Stomach (tissue), 9 donors: ENCODE measurements around the gene AATK. TPM values are rescaled to one million over a fixed set of nuclear protein-coding genes. Genes with fewer than 3 reads are reported as not detected.

Experiments
- DNase-seq, 2 donors: peaks; one replicate each; pipeline versions ENCODE4 v3.0.0 to v3.0.0-alpha.2; 2013 to 2019
- H3K27ac ChIP-seq, 5 donors: fragments of 200-600 bp in 4 of 5; sonication (generic) in 4 of 5; one replicate each; pipeline ENCODE4 v1.5.1; 2013 to 2019; ENCODE audit warnings: mild to moderate bottlenecking in 1 of 5, moderate library complexity in 1 of 5
- H3K27me3 ChIP-seq, 3 donors: fragments of 200-600 bp; sonication (generic); one replicate each; pipeline ENCODE4 v1.5.1; 2017 to 2019; ENCODE audit warnings: mixed run types in 1 of 3
- H3K36me3 ChIP-seq, 4 donors: fragments of 200-600 bp; sonication (generic); 1 replicate in 3 of 4; 2 replicates in 1 of 4; pipeline ENCODE4 v1.5.1; 2016 to 2019
- H3K4me1 ChIP-seq, 4 donors: fragments of 200-600 bp; sonication (generic); one replicate each; pipeline ENCODE4 v1.5.1; 2016 to 2019
- H3K4me3 ChIP-seq, 4 donors: fragments of 200-600 bp; sonication (generic) in 3 of 4; one replicate each; pipeline ENCODE4 v1.5.1; 2016 to 2019; ENCODE audit warnings: mild to moderate bottlenecking in 1 of 4
- H3K9me3 ChIP-seq, 4 donors: fragments of 200-600 bp; sonication (generic); one replicate each; pipeline ENCODE4 v1.5.1; 2016 to 2019
- CTCF ChIP-seq, 7 experiments: fragments of 450-650 bp in 4 of 7; fragments of 200-600 bp in 3 of 7; sonication (generic) in 3 of 7; IDR thresholded peaks; one replicate each; pipeline ENCODE4 v1.5.1; 2016 to 2019; ENCODE audit warnings: antibody characterized with exemption in 7 of 7, control low read depth in 2 of 7, mild to moderate bottlenecking in 1 of 7
- EP300 ChIP-seq: sonication (generic); formaldehyde crosslinking; IDR thresholded peaks from one replicate; pipeline ENCODE4 v1.6.1; 2017; ENCODE audit warnings: antibody characterized with exemption
- POLR2A ChIP-seq, 4 donors: fragments of 450-650 bp; IDR thresholded peaks; one replicate each; pipeline ENCODE4 v1.6.1; 2016; ENCODE audit warnings: antibody characterized with exemption in 4 of 4, control low read depth in 2 of 4, mild to moderate bottlenecking in 1 of 4, moderate library complexity in 1 of 4
- POLR2AphosphoS5 ChIP-seq, 3 donors: sonication (generic); formaldehyde crosslinking; IDR thresholded peaks; one replicate each; pipeline ENCODE4 v1.6.1; 2016; ENCODE audit warnings: antibody characterized with exemption in 3 of 3
- WGBS, 5 donors: extraction: QIAGEN DNeasy Blood & Tissue Kit in 3 of 5; methylation state at CpG; one replicate each; pipeline versions ENCODE4 v1.1.5 to v1.1.7; 2013 to 2018; 5-methylcytosine and 5-hydroxymethylcytosine counted together
- intact Hi-C: fragments of 100-400 bp; cut with DNase I; formaldehyde crosslinking; loops from one replicate; pipeline ENCODE4 v1.15.1; 2023; ENCODE audit warnings: low total_unique reads
- polyA plus RNA-seq, 3 donors: library from polyadenylated mRNA; stranded (reverse); fragments of 200-250 nt; gene quantifications; one replicate each; pipeline ENCODE4 v1.2.3, GENCODE V29; 2013
- total RNA-seq, 5 donors: library from RNA; depleted of rRNA; stranded (reverse); fragments of >200 nt; gene quantifications; one replicate each; pipeline versions ENCODE4 v1.1.0 to v1.2.3, GENCODE V29; 2014 to 2016
- donor health status: healthy with polysubstance abuse.
- donor health status: Bipolar disorder and iron deficiency.
- donor health status: healthy.

Gene AATK
- total and polyA plus RNA-seq, 8 donors: 0.87 to 31.7 (median 7.3) TPM

DNA sequence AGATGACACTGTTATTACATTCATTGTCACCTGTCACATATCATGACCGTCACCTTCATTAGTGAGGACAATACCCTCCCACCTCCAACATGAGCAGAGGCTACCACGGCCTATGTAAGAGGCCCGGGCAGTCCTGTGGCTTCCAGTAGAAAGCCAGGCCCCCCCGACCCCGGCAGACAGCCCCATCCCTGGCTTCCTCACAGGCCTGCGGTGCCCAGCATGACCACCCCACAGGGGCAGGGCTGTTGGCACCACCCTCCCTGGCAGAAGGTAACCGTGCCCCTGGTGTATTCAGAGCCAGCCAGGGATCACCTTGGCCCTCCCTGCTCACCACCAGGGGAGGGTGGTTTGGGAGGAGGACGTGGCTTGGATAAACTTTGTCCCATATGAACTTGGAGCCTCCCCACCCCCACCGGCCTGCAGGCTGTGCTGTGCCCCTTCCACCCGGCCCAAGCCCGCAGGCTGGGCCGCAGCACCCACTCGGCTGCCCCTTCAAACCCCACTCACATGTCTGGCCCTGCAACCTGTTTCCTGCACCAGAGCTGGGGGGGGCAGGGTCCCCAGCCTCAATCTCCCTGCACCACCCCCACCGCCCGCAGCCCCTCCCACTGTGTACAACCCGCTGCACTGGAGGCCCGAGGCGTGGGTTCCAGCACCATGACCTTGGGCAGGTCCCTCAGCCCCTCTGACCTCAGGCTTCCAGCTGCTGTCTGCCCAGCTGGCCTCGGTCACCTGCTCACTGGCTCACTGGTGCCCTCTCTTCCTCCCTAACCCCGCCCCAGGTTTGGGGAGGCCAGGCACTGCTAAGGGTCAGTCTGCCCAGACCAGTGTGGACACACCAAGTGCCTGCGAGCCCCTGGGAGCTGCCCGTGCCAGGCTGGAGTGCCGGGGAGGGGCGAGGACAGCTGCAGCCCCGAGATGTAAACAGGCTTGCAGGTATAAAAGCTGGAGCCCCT, 12.4 kb upstream of the AATK start:
- DNase-seq: no peak
- 73 to 82% (median 77%) methylated on average over 8 to 25 of the region's 25 CpGs for WGBS, 5 donors

DNA sequence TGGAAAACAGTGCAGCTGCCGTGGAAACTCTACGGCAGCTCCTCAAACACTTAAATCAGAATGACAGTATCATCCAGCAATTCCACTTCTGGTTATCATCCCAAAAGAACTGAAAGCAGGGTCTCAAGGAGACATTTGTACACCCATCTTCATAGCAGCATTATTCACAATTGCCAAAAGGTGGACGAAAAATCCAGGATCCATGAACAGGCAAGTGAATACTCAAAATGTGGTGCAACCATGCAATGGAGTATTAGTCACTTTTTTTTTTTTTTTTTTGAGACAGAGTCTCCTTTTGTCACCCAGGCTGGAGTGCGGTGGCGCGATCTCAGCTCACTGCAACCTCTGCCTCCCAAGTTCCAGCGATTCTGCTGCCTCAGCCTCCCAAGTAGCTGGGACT, 10.6 kb upstream of the AATK start:
- WGBS, 5 donors: 90 to 97% (median 92%) methylated on average over 7 of the region's 7 CpGs
- no peak for TF ChIP-seq POLR2A (IDR thresholded peaks at IDR 0.05)
- no peak for TF ChIP-seq EP300
- TF ChIP-seq POLR2AphosphoS5 (IDR thresholded peaks at IDR 0.05): no peak
- TF ChIP-seq CTCF (IDR thresholded peaks at IDR 0.05): no peak

More for the DNA sequence above, 12.4 kb upstream of the AATK start:
- H3K36me3 ChIP-seq: no peaks in the 10 kb centered on the region
- no peaks in the 10 kb centered on the region for H3K4me1 ChIP-seq
- intact Hi-C loops: no loop called here
- H3K27ac ChIP-seq: no peak overlapping the region
- TF ChIP-seq EP300 (no peak), CTCF (IDR thresholded peaks at IDR 0.05) (no peak), POLR2AphosphoS5 (IDR thresholded peaks at IDR 0.05) (no peak), POLR2A (IDR thresholded peaks at IDR 0.05) (no peak)
- H3K4me3 ChIP-seq: no peak overlapping the region
- H3K9me3 ChIP-seq: peaks cover 0 to 7% (median 0%) of the 10 kb centered on the region in 4 donors
- peaks cover 0 to 38% (median 0%) of the 10 kb centered on the region in 3 donors for H3K27me3 ChIP-seq

DNA sequence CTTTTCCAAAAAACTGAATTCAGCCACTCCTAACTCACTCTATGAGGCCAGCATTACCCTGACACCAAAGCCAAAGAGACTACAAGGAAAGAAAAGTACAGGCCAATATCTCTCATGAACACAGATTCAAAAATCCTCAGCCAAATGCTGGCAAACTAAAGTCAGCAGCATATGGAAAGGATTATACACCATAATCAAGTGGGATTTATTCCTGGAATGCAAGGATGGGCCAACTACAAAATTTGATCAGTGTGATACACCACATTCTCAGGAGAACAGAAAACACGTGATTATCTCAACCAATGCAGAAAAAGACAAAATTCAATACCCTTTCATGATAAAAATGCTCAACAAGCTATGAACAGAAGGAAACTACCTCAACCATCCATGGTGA, 7.7 kb upstream of the AATK start:
- WGBS, 5 donors: 63 to 89% (median 82%) methylated on average over 1 of the region's 1 CpG
- H3K27ac ChIP-seq: no peak overlapping the region
- no peaks in the 10 kb centered on the region for H3K36me3 ChIP-seq
- H3K27me3 ChIP-seq: peaks cover 0 to 2% (median 0%) of the 10 kb centered on the region in 3 donors
- H3K4me1 ChIP-seq: peaks cover 0 to 7% (median 2%) of the 10 kb centered on the region in 4 donors
- no peak overlapping the region for H3K4me3 ChIP-seq
- TF ChIP-seq POLR2AphosphoS5 (IDR thresholded peaks at IDR 0.05) (no peak), POLR2A (IDR thresholded peaks at IDR 0.05) (no peak), EP300 (no peak)
- intact Hi-C loops: no loop called here
- H3K9me3 ChIP-seq: peaks cover 0 to 7% (median 0%) of the 10 kb centered on the region in 4 donors
- DNase-seq: no peak

More for the DNA sequence above, 10.6 kb upstream of the AATK start:
- peaks cover 0 to 7% (median 2%) of the 10 kb centered on the region in 4 donors for H3K4me1 ChIP-seq
- H3K9me3 ChIP-seq: peaks cover 0 to 7% (median 0%) of the 10 kb centered on the region in 4 donors
- H3K27ac ChIP-seq: no peak overlapping the region
- intact Hi-C loops: no loop called here
- peaks cover 0 to 21% (median 0%) of the 10 kb centered on the region in 3 donors for H3K27me3 ChIP-seq
- no peak for DNase-seq
- no peaks in the 10 kb centered on the region for H3K36me3 ChIP-seq
- H3K4me3 ChIP-seq: no peak overlapping the region

DNA sequence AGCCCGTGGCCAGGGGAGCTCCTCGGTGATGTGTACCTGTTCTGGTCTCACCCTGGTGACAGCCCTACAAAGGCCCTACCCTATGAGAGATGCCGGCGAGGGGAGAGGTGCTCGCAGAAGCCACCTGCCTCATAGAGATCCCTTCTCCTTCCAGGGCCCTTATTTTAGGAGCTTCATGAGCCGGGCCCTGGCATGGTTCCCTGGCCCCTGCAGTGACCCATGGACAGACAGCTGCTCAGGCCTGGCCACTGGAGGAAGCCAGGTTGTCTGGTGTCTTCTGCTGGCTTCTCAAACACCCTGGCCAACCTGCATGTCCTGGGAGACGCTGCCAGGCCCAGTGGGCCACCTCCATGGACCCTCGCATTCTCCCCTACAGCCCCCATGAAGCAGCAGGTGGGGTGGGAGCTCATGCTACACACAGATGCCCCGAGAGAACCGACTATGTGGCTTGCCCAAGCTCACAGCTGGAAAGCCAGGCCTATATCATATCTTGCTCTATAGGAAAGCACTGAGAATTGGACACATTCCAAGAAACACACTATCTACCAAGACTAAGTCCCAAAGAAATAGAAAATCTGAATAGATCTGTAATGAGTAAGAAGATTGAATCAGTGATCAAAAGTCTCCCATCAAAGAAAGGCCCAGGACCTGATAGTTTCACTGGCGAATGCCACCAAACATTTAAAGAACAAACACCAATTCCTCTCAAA, 7.2 kb upstream of the AATK start:
- H3K36me3 ChIP-seq: no peaks in the 10 kb centered on the region
- peaks cover 0 to 7% (median 2%) of the 10 kb centered on the region in 4 donors for H3K4me1 ChIP-seq
- WGBS, 5 donors: 75 to 86% (median 83%) methylated on average over 7 to 11 of the region's 11 CpGs
- H3K27me3 ChIP-seq: peaks cover 0 to 5% (median 0%) of the 10 kb centered on the region in 3 donors
- intact Hi-C loops: no loop called here
- no peak for DNase-seq
- H3K27ac ChIP-seq: no peak overlapping the region
- peaks cover 0 to 7% (median 0%) of the 10 kb centered on the region in 4 donors for H3K9me3 ChIP-seq
- TF ChIP-seq CTCF (IDR thresholded peaks at IDR 0.05): no peak
- no peak for TF ChIP-seq EP300
- no peak for TF ChIP-seq POLR2AphosphoS5 (IDR thresholded peaks at IDR 0.05)
- TF ChIP-seq POLR2A (IDR thresholded peaks at IDR 0.05): no peak
- no peak overlapping the region for H3K4me3 ChIP-seq
